GM12878 (cell line): ENCODE data around the gene DAGLA.

Experiments used
- CTCF ChIP-seq, 3 experiments: IDR thresholded peaks in 2 of 3; conservative IDR thresholded peaks in 1 of 3; 2 replicates each; pipeline ENCODE4 v1.5.1; 2011; ENCODE audit warnings: low read depth in 3 of 3, low read length in 3 of 3, mild to moderate bottlenecking in 3 of 3, control low read depth in 2 of 3, moderate library complexity in 2 of 3, inconsistent platforms in 1 of 3, mixed read lengths in 1 of 3; ENCODE audit not compliant: control insufficient read depth in 2 of 3, insufficient read depth in 1 of 3; ENCODE audit errors: extremely low read depth in 1 of 3
- SPI1 ChIP-seq: IDR thresholded peaks from 2 replicates; pipeline ENCODE4 v1.6.1; 2011; ENCODE audit warnings: low read depth, mild to moderate bottlenecking, low read length, moderate library complexity, borderline replicate concordance; ENCODE audit not compliant: insufficient read depth
- TARDBP ChIP-seq: IDR thresholded peaks from 2 replicates; pipeline ENCODE4 v1.6.1; 2016; ENCODE audit warnings: borderline replicate concordance
- YY1 ChIP-seq: IDR thresholded peaks from 2 replicates; pipeline ENCODE4 v1.6.1; 2011; ENCODE audit warnings: low read depth, mild to moderate bottlenecking, low read length

- TF ChIP-seq YY1, result no peak
- no peak for TF ChIP-seq CTCF (IDR thresholded peaks at IDR 0.05 in 2 of 3, conservative IDR thresholded peaks at IDR 0.05 in 1 of 3; ENCODE audit: control insufficient read depth in 2 of 3, extremely low read depth in 1 of 3, insufficient read depth in 1 of 3, low read depth in 3 of 3, low read length in 3 of 3)
- no peak for TF ChIP-seq SPI1
- TF ChIP-seq TARDBP, result no peak
These were observed 14.4 kb downstream of the DAGLA start for GRCh38 chr11:61694602-61694939.
